MCF 10A (cell line): ENCODE data around the gene PDGFRA. TPM values are rescaled to one million over a fixed set of nuclear protein-coding genes. Genes with fewer than 3 reads are reported as not detected.

Experiments used
- BruUV-seq: library from RNA; stranded (reverse); fragments of 400-500 nt; replicated peaks from 2 replicates; lab custom pipeline; 2021; lab: Mats Ljungman, UMichigan
- CTCF ChIA-PET: fragments of 300-600 bp; sonication (Branson Sonifier 250); formaldehyde crosslinking; extraction: SDS; loops from one replicate; lab custom pipeline; 2021; ENCODE audit warnings: antibody characterized with exemption, inconsistent platforms; lab: Yijun Ruan, JAX
- POLR2A ChIA-PET: fragments of 300-600, 350-650 bp; sonication (Branson Sonifier 250); formaldehyde crosslinking; extraction: SDS; loops from one replicate; lab custom pipeline; 2020; ENCODE audit warnings: antibody characterized with exemption, inconsistent platforms; lab: Yijun Ruan, JAX
- DNase-seq: peaks from one replicate; pipeline ENCODE4 v3.0.0-alpha.2; 2018; ENCODE audit not compliant: unreplicated experiment
- H3K27ac Mint-ChIP-seq: one replicate; pipeline ENCODE4 v1.8.0; 2022; ENCODE audit warnings: mild to moderate bottlenecking, low read depth, mixed read lengths; ENCODE audit not compliant: unreplicated experiment
- H3K27me3 Mint-ChIP-seq: one replicate; pipeline ENCODE4 v1.8.0; 2022; ENCODE audit warnings: mixed read lengths; ENCODE audit not compliant: insufficient read depth, unreplicated experiment
- H3K36me3 Mint-ChIP-seq: one replicate; pipeline ENCODE4 v1.8.0; 2022; ENCODE audit warnings: mild to moderate bottlenecking, moderate library complexity, mixed read lengths; ENCODE audit not compliant: insufficient read depth, unreplicated experiment
- H3K4me1 Mint-ChIP-seq: one replicate; pipeline ENCODE4 v1.8.0; 2022; ENCODE audit warnings: mixed read lengths; ENCODE audit not compliant: insufficient read depth, unreplicated experiment
- H3K4me3 Mint-ChIP-seq: one replicate; pipeline ENCODE4 v1.8.0; 2022; ENCODE audit warnings: mild to moderate bottlenecking, moderate library complexity, mixed read lengths; ENCODE audit not compliant: unreplicated experiment
- H3K9me3 Mint-ChIP-seq: one replicate; pipeline ENCODE4 v1.8.0; 2022; ENCODE audit warnings: mixed read lengths; ENCODE audit not compliant: unreplicated experiment
- intact Hi-C: fragments of 100-400 bp; cut with micrococcal nuclease; formaldehyde crosslinking; loops from 2 replicates; pipeline ENCODE4 v1.14.1; 2022
- total RNA-seq: library from RNA; stranded (reverse); gene quantifications from 2 replicates; pipeline ENCODE4 v1.2.3, GENCODE V29; 2022
- TF ChIP-seq, protein P1 (sequence below): fragments of 200-600 bp; IDR thresholded peaks from one replicate; pipeline ENCODE4 v1.8.0; 2022; ENCODE audit warnings: antibody characterized with exemption, mild to moderate bottlenecking; ENCODE audit not compliant: unreplicated experiment

Gene PDGFRA
- total RNA-seq, 1 experiment from 2014 or later = not detected

DNA sequence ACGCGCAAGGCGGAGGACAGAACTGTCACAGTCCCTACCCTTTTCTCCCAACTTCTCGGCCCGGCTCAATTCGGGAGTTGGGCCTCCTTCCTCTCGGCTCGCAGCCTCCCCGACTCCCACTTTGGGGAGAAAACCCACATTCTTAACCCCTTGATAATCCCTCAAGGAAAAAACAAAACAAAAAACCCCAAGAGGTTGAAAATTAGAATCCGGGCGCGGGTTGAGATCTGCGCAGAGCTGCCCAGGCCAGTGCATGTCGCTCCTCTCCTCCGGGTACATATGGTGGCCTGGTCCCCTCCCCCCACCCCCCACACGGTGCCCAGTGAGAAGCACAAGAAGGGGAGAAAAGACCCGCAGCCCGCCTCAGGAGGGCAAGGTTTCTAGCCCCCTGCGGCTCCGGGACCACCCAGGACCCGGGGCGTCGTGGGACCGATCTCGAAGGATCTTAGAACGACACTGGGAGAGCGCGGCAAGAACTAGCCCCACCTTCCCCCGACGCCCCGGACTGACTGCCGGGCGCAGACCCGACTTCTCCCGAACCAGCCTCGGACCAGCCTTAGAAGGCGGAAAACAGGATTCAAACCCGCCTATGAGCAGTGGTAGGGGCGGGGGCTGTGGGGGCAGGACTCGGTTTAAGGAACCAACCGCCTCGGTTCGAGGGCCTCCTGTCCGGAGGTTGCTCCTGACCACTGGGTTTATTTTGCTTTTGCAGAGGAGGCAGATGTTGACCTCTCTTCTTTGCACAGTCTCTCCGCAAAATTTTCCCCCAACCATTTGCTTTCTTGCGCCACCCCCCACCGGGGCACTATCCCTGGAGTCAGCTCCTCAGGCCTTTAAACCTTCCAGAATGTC lies 2.5 kb upstream of the PDGFRA start:
- Mint-ChIP-seq H3K36me3 (no peaks in the 10 kb centered on the region), H3K9me3 (peaks cover 7% of the 10 kb centered on the region), H3K4me3 (no peak overlapping the region), H3K4me1 (peaks cover 6% of the 10 kb centered on the region), H3K27ac (no peak overlapping the region), H3K27me3 (peaks cover 26% of the 10 kb centered on the region)
- intact Hi-C loops = loop anchor here (1.0 to 5.0 kb wide), 2 partner anchors 320 to 719 kb away; no protein-coding TSS in a partner anchor
- no peak for DNase-seq
- no TSS peak for BruUV-seq
- ChIA-PET CTCF (interaction anchor here (0.6 to 3.8 kb wide), 7 partner anchors 8 to 1839 kb away, joined by 3 to 11 read pairs (median 3); no protein-coding TSS in a partner anchor), POLR2A (no interaction called here)
- TF ChIP-seq, protein P1, sequence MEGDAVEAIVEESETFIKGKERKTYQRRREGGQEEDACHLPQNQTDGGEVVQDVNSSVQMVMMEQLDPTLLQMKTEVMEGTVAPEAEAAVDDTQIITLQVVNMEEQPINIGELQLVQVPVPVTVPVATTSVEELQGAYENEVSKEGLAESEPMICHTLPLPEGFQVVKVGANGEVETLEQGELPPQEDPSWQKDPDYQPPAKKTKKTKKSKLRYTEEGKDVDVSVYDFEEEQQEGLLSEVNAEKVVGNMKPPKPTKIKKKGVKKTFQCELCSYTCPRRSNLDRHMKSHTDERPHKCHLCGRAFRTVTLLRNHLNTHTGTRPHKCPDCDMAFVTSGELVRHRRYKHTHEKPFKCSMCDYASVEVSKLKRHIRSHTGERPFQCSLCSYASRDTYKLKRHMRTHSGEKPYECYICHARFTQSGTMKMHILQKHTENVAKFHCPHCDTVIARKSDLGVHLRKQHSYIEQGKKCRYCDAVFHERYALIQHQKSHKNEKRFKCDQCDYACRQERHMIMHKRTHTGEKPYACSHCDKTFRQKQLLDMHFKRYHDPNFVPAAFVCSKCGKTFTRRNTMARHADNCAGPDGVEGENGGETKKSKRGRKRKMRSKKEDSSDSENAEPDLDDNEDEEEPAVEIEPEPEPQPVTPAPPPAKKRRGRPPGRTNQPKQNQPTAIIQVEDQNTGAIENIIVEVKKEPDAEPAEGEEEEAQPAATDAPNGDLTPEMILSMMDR = no peak

DNA sequence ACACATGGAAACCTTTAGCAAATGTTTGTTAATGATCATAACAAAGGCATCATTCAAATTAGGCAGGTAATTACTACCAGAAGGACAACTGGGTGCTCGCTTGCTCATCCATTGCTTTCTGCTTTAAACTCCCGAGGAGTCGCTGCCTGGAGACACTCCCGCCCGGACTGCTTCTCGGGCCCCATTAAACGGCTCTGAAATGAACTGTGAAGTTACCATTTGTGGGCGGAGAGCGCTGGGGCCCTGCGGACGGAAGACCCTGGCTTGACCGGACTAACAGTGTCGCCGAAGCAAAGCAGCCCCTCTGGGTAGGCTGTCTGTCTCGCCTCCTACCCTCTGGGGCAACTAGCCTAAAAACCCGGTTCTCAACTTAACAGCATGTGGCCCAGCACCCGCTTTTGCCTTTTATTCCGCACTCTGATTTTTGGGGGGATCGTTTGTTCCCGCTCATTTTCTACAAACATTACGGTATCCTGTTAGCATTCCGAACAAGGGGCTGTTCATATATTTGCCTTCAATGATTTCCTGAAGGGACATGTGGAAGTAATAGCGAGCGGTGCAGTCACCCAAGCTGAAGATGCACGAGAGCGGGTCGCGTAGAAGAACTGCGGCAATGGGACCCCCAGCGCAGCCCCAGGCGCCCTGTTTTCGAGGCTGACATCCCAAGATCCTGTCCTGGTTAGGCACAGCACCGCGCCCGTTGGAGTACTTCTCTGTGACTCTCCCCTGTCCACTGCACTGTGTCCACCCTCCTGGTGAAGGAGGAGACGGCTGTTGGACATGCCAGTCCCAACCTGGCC lies 1.6 kb upstream of the PDGFRA start:
- Mint-ChIP-seq H3K4me3 (peak overlapping the region; percentile 78), H3K9me3 (peaks cover 7% of the 10 kb centered on the region), H3K36me3 (no peaks in the 10 kb centered on the region), H3K27me3 (peaks cover 26% of the 10 kb centered on the region), H3K27ac (peak overlapping the region; percentile 23), H3K4me1 (peaks cover 6% of the 10 kb centered on the region)
- CTCF ChIA-PET = interaction anchor here (0.6 to 3.8 kb wide), 9 partner anchors 8 to 1995 kb away, joined by 3 to 11 read pairs (median 3); no protein-coding TSS in a partner anchor
- intact Hi-C loops = loop anchor here (1.0 to 5.0 kb wide), 2 partner anchors 321 to 720 kb away; no protein-coding TSS in a partner anchor
- no TSS peak for BruUV-seq
- TF ChIP-seq, protein P1 = no peak
- DNase-seq = no peak
- POLR2A ChIA-PET = no interaction called here

DNA sequence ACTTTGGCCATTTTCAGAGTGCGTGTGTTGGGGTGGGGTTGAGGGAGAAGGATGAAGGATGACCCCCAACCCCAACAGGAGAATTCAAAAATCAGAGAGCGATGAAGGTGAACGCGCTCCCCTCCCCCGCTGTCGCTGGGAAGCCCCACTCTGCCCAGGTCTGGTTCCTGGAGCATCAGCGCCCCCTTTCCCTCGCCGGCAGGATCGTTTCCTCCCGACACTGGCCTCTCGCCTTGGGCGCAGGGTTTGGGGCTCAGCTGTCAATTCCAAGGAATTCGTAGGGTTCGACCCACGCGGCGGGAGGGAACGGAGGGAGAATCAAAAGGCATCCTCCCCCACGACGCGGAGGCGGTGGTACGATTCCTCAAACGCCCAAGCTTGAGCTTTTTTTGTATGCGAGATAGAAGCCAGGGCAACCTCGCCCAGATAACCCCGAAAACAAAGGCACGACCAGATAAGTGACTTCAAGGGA lies 1.0 kb upstream of the PDGFRA start:
- no peak overlapping the region for H3K27ac Mint-ChIP-seq
- intact Hi-C loops = loop anchor here (5.0 kb wide), 1 partner anchor 721 kb away; no protein-coding TSS in a partner anchor
- peaks cover 26% of the 10 kb centered on the region for H3K27me3 Mint-ChIP-seq
- BruUV-seq = no TSS peak
- peak overlapping the region; percentile 78 for H3K4me3 Mint-ChIP-seq
- CTCF ChIA-PET = interaction anchor here (0.6 to 3.8 kb wide), 12 partner anchors 9 to 1996 kb away, joined by 3 to 11 read pairs (median 3); no protein-coding TSS in a partner anchor
- peak; percentile 71 for DNase-seq
- peaks cover 6% of the 10 kb centered on the region for H3K4me1 Mint-ChIP-seq
- peaks cover 7% of the 10 kb centered on the region for H3K9me3 Mint-ChIP-seq
- POLR2A ChIA-PET = no interaction called here
- TF ChIP-seq, protein P1 = peak; percentile 85
- H3K36me3 Mint-ChIP-seq = no peaks in the 10 kb centered on the region
